ENCODE measurements around the gene USP1.
A peak's percentile ranks its signal among the peaks of the same experiment; 100 is the strongest.

USP1 gene, protein sequence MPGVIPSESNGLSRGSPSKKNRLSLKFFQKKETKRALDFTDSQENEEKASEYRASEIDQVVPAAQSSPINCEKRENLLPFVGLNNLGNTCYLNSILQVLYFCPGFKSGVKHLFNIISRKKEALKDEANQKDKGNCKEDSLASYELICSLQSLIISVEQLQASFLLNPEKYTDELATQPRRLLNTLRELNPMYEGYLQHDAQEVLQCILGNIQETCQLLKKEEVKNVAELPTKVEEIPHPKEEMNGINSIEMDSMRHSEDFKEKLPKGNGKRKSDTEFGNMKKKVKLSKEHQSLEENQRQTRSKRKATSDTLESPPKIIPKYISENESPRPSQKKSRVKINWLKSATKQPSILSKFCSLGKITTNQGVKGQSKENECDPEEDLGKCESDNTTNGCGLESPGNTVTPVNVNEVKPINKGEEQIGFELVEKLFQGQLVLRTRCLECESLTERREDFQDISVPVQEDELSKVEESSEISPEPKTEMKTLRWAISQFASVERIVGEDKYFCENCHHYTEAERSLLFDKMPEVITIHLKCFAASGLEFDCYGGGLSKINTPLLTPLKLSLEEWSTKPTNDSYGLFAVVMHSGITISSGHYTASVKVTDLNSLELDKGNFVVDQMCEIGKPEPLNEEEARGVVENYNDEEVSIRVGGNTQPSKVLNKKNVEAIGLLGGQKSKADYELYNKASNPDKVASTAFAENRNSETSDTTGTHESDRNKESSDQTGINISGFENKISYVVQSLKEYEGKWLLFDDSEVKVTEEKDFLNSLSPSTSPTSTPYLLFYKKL

DNA sequence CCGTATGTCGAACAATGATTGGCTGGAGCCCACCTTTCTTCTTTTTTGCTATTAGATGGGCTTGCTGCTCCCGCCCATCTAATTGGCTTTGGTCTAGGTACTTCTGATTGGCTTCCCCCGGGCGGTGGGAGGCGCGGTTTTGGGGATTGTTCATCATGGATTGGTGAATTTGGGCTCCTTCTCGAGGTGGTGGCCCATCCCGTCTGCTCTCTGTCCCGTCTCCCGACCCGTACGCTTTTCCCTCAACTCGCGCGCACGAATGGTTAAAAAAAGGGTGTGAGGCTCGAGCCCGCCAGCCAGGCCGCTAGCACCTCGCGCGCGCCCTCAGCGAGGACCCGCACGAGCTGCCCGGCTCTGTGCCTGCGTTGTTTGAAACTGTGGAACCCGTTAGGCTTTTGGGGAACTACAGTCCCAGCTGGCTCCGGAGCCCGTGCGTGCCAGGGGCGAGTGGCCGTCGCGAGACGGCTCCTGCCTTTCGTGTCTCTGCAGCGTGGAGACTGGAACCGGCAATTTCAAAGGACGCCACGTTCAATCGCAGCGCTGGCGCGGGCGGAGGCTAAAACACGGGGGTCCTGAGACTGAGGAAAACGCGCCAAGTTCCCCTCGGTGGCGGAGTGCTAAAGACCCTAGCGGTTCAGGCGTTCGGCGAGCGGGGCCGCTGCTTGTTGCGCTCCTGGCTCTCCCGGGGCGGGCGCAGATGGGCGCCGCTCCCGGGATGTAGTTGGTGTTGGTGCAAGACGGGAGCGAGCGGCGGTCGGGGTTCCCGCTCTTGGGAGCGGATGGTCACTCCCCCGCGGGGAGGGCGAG, at the start of gene USP1:
Gene USP1 (plus strand): TSS at position 584 of the 807 bp plus-strand sequence. CDS start 2,819 bp downstream, outside the sequence.
- peak; percentile 100 for DNase-seq

DNA sequence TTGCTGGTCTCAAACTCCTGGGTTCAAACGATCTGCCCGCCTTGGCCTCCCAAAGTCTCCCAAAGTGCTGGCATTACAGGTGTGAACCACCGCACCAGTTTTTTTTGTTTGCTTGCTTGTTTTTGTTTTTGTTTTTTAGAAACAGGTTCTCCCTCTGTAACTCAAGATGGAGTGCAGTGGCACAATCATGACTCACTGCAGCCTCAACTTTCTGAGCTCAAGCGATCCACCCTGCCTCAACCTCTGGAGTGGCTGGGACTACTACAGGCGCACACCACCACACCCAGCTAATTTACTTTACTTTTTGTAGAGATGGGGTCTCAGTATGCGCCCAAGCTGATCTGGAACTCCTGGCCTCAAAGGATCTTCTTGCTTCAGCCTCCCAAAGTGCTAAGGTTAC, 47.3 kb upstream of the USP1 start:
- no peak for DNase-seq

- DNase-seq: no peak
Measured at GRCh38 chr1:62390071-62390470, 46.8 kb upstream of the USP1 start.

DNA sequence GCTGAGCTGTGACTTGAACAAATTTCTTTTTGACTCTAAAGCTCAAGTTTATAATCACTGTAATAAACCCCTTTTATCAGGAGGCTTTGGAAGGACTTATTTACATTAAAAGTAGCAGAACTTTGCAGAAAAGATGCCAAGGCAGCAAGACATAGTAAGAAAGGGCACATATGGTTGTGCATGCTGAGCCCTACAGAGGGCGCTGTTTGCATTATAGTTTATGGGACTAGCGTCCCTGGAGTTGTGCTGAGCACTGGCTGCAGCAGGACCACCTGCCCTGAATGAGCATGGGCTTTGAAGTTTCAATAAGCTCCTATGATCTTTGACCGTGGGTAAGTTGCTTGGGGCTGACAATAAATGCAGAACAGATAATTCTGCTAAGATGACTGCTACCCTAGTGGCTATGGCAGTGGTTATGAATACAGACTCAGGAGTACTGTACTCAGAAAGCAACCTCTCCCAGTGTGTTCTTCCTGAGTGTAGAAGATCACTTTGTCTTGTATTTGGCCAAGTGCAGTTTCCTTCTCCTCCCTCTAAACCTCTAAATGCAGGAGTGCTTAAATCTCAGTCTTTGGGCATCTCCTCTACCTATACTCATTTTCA, 45.4 kb upstream of the USP1 start:
- DNase-seq: no peak

- DNase-seq: no peak
Measured at GRCh38 chr1:62392951-62393350, 43.9 kb upstream of the USP1 start.

GRCh38 chr1:62394646-62395045, 42.2 kb upstream of the USP1 start:
- no peak for DNase-seq

DNA sequence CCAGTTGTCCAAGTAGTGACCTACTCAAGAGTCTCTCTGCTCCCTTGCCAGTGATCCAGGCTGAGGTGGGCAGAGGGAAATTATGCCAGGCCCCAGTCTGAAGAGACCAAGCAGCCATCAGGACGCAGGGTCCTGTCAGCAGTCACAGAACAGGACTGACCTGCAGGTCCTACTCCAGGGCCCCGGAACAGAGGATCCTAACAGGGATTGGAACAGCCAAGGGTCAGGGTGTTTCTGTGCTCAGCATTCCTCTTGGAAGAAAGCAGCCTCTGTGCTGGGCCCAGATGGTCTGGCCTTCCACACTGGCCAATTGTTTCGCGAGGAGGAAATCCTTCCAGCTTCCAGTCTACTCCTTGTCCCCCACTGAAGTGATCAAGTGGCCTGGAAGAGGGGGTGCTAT, 41.6 kb upstream of the USP1 start:
- no peak for DNase-seq

DNA sequence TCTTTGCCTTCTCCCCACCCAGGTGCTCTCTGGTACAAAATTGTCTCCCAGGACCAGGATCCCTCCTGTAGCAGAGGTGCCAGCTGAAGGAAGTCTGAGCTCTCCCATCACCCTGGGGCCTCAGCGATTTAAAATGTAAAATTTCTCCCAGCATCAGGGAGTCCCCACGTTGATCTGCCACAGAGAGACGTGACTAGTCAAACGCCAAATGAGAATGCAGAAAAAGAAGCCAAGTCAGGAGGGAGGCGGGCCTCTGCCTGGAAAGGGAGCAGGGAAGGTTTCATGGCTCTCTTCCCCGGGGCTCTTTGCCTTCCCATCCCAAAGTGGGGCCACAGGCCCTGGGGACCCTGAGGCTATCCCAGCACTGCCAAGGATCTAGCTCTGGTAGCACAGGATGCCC, 40.0 kb upstream of the USP1 start:
- DNase-seq: no peak

DNA sequence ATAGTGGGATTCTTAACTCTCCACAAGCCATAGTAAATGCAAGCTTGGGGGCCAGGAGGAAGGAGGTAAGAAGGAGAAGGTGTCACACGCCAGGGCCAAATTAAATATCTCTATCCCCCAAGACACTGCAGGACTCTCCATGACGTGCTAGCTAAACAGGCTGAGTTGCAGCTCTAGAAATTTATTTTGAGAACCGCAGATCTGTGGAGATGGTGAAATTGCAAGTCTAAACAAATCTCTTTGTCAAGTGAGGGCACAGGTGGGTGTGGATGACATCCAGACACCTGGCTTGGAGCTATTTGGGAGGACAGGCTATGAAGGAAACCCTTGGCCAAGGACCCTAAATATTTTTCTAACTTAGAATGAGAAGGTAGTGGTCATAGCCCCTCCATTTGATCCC, 39.5 kb upstream of the USP1 start:
- DNase-seq: no peak

DNA sequence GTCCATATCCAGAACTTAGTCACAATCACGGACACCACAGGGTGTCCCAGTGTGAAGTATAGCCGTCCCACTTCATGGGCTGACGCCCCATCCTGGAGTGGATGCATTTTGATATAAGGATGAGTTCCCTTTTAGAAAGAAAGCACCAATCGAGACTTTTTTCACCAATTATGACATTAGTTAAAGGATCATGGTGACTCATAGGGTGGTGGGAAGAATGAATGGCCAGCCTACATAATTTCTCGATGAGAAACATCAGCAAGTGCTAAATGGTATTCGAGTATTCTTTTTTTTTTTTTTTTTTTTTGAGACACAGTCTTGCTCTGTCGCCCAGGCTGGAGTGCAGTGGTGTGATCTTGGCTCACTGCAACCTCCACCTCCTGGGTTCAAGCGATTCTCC, 38.5 kb upstream of the USP1 start:
- DNase-seq: no peak

GRCh38 chr1:62401034-62401760, 35.7 kb upstream of the USP1 start:
- peak; percentile 17 for DNase-seq

DNA sequence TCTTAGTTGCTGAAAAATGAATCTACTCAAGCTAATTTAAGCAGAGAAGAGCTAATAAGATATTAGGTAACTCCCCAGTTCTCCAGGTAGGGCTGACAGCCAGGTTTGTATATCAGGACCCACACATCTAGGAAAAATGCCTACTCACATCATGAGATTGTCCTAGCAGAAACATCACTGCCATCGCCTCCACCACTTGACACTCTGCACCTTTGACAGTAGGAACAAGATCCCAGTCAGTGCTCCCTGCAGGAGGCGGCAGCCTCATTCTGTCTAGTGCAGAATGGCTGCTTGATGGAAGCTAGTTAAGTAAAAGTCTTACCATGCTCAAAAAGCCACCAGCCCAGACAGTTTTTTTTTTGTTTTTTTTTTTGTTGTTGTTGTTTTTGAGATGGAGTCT, 31.6 kb upstream of the USP1 start:
- no peak for DNase-seq

- DNase-seq: no peak
Measured at GRCh38 chr1:62406576-62406975, 30.3 kb upstream of the USP1 start.

DNA sequence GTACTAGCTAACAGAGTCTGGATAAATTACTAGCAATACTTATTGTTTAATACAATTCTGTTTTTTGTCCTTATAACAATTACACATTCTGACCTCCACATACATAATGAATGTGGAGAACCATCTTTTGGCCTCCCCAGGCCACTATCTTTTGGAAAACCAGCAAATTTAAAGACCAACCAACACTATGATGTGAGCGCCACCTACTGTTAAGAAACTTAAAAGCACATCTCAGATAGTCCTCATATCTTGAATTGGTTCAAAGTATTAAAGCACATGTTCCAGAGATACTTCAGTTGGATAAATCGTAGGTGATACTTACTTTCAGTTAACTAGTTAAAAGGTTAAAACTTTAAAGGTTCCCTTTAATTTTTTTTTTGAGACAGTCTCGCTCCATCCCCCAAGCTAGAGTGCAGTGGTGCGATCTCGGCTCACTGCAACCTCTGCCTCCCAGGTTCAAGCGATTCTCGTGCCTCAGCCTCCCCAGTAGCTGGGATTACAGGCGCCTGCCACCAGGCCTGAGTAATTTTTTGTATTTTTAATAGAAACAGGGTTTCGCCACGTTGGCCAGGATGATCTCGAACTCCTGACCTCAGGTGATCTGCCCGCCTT, 29.3 kb upstream of the USP1 start:
- DNase-seq: no peak

GRCh38 chr1:62415687-62416086, 21.2 kb upstream of the USP1 start:
- no peak for DNase-seq

GRCh38 chr1:62417351-62417999, 19.4 kb upstream of the USP1 start:
- no peak for DNase-seq

DNA sequence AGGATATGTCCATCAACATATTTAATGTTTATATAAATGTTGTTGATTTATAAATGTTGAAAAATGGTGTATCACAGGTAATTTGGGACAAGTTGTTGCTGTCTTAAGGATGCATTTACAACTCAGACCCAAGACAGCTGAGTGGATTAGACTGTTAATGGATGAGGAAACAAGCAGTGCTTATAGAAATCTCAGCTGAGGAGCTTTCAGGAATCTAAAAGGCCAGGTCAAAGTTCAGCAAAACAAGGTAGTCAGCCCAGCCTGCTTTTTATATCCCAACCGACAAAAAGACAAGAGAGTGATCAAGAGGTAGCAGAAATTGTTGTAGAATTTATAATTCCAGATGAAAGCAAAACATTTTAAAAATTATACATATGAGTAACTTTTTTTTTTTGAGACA, 16.6 kb upstream of the USP1 start:
- no peak for DNase-seq

DNA sequence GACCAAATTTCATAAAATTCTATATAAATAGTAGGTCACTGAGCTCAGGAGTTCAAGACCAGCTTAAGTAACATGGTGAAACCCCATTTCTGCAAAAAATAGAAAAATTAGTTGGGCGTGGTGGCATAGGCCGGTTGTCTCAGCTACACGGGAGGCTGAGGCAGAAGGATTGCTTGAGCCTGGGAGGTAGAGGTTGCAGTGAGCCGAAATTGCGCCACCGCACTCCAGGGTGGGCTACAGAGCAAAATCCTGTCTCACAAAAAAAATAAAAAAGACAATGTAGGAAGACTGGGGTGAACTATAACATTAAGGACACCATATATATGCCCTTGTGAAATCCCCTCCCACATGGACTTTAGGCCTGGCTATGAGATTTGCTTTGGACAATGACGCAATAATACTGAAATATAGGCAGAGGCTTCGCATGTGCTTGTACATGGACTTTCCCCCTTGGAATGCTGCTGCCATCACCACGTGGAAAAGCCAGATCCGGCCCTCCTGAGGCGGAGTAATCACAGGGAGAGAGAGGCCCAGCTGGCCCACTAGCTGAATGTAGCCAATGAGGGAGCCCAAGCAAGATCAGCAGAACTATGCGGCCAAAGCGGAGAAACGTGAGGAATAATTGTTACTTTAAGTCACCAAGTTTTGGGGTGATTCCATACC, 13.1 kb upstream of the USP1 start:
- no peak for DNase-seq

DNA sequence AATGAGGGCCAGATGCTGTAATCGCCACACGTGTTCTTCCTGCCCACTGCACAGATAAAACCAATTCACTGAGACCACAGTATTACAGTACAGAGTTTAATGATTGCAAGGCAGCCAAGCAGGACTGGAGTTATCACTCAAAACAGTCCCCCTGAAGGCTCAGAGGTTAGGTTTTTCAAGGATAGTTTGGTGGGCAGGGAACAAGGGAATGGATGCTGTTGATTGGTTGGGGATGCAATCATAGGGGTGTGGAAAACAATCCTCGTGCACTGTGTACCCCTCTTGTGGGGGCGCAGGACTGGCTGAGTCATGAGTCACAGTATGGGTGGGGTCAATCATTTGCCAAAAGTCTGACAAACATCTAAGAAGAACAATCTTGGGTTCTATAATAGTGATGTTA, 12.4 kb upstream of the USP1 start:
- DNase-seq: no peak

GRCh38 chr1:62425041-62425440, 11.8 kb upstream of the USP1 start:
- no peak for DNase-seq

DNA sequence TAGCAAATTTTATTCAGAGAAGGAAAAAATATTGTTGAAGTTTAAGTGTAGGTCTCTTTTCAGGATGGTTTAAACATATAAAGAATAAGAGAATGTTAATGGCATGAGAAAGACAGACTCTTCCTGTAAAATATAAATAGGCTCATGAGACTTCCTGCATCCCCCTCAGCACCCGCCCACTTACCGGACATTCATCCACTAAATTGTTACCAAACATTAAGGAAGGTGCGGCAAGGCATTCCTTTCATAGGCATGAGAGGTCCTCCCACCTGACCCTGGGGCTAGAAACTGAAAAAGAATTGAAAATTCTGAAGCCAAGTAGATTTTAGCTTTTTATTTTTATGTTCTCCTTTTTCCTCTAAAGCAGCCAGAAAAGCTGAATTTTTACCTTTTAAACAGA, 10.6 kb upstream of the USP1 start:
- DNase-seq: no peak

Data from DMS79 (cell line).